Peyer's patch (tissue), 4 donors: ENCODE measurements around the gene ZNF511. TPM values are rescaled to one million over a fixed set of nuclear protein-coding genes. Genes with fewer than 3 reads are reported as not detected.

ENCODE experiments used
- DNase-seq, 3 donors: peaks; one replicate each; pipeline ENCODE4 v3.0.0-alpha.2; 2017 to 2019
- H3K27ac ChIP-seq, 4 donors: fragments of 200-600 bp; sonication (generic); one replicate each; pipeline ENCODE4 v1.5.1; 2016 to 2019
- H3K27me3 ChIP-seq, 2 donors: fragments of 200-600 bp; sonication (generic); one replicate each; pipeline ENCODE4 v1.5.1; 2019
- H3K36me3 ChIP-seq, 3 donors: fragments of 200-600 bp; sonication (generic); one replicate each; pipeline ENCODE4 v1.5.1; 2016 to 2019
- H3K4me1 ChIP-seq, 4 donors: fragments of 200-600 bp; sonication (generic); one replicate each; pipeline ENCODE4 v1.5.1; 2016 to 2019
- H3K4me3 ChIP-seq, 4 donors: fragments of 200-600 bp; sonication (generic); 1 replicate in 3 of 4; 2 replicates in 1 of 4; pipeline ENCODE4 v1.5.1; 2016 to 2019; ENCODE audit warnings: mild to moderate bottlenecking in 1 of 4
- H3K9me3 ChIP-seq, 4 donors: fragments of 200-600 bp; sonication (generic); one replicate each; pipeline ENCODE4 v1.5.1; 2016 to 2019; ENCODE audit warnings: mild to moderate bottlenecking in 1 of 4
- POLR2A ChIP-seq, 2 donors: fragments of 450-650 bp; IDR thresholded peaks; one replicate each; pipeline ENCODE4 v1.5.1; 2017; ENCODE audit warnings: antibody characterized with exemption in 2 of 2, mild to moderate bottlenecking in 2 of 2, moderate library complexity in 2 of 2
- total RNA-seq, 4 donors: library from RNA; depleted of rRNA; stranded (reverse); fragments of >200 nt; gene quantifications; one replicate each; pipeline ENCODE4 v1.1.0, GENCODE V29; 2016
- TF ChIP-seq, protein P1 (sequence below), 6 experiments: fragments of 450-650 bp in 4 of 6; fragments of 200-600 bp in 2 of 6; sonication (generic) in 1 of 6; IDR thresholded peaks; one replicate each; pipeline ENCODE4 v1.5.1; 2017 to 2019; ENCODE audit warnings: antibody characterized with exemption in 6 of 6, mild to moderate bottlenecking in 3 of 6, moderate library complexity in 1 of 6

ZNF511 gene
- total RNA-seq, 4 donors from 2014 or later = 25.7 to 42.9 (median 30.5) TPM

DNA sequence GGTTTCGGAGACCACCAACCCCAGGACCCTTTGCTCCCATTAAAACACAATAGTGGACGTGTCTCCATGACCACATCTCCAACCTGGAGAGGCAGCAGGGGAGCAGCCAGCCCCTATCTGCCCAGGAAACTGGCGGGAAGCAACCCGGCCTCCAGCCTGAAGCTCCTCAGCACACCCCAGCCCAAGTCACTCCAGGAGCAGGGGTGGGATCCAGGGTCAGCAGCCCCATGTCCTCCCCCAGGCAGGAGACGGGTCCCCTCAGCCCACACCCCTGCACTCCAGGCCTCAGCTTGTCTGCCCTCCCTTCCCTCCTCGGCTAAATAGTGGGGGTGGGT lies 32.6 kb upstream of the ZNF511 start:
- Histone ChIP-seq H3K36me3 (peaks cover 0 to 20% (median 0%) of the 10 kb centered on the region in 3 donors), H3K27ac (peak overlapping the region; percentile 42 to 85 (median 58)), H3K27me3 (peaks cover 0 to 7% of the 10 kb centered on the region in 2 donors), H3K4me3 (peak overlapping the region; percentile 41 to 61 (median 48)), H3K9me3 (no peaks in the 10 kb centered on the region), H3K4me1 (peaks cover 0 to 51% (median 29%) of the 10 kb centered on the region in 4 donors)
- DNase-seq = no peak
- no peak for TF ChIP-seq POLR2A (IDR thresholded peaks at IDR 0.05)
- TF ChIP-seq, protein P1, sequence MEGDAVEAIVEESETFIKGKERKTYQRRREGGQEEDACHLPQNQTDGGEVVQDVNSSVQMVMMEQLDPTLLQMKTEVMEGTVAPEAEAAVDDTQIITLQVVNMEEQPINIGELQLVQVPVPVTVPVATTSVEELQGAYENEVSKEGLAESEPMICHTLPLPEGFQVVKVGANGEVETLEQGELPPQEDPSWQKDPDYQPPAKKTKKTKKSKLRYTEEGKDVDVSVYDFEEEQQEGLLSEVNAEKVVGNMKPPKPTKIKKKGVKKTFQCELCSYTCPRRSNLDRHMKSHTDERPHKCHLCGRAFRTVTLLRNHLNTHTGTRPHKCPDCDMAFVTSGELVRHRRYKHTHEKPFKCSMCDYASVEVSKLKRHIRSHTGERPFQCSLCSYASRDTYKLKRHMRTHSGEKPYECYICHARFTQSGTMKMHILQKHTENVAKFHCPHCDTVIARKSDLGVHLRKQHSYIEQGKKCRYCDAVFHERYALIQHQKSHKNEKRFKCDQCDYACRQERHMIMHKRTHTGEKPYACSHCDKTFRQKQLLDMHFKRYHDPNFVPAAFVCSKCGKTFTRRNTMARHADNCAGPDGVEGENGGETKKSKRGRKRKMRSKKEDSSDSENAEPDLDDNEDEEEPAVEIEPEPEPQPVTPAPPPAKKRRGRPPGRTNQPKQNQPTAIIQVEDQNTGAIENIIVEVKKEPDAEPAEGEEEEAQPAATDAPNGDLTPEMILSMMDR (IDR thresholded peaks at IDR 0.05) = no peak

DNA sequence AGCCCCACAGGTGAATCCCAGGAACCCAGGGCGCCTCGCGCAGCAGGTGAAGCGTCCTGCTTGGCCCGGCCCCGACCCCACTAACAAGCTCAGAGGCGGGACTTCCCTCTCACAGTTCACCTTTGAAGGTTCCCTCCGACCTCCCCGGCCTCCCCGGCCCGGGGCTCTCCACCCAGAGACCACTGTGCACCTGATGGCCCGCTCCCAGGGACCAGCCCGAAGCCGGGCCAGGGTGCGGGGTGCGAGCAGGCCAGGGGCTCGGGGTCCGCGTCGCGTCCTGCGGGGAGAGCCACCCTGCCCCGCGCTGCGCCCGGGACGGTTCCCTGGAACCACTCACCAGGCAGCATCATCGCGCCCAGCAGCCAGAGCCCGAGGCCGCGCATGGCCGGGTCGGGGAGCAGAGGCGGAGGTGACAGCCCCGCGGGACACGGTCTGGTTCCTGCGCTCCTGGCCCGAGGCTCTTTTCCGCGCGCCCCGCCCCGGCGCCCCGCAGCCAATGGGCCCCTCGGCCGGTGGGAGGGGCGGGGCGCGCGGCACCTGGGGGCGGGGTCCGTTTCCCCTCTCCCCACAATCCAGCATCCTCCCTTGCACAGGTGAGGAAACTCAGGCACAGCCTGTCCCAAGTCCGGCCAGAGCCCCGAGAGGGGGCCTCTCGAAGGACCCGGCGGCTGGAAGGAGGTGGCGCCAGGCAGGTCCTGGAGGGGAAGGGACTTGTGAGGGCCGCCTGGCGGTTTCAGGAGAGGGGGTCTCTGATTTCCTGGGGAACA lies 32.1 kb upstream of the ZNF511 start, which contains the start of gene ADAM8:
ADAM8 (minus strand) TSS at position 434 of the 767 bp plus-strand sequence; CDS start at position 383, 51 bp downstream.
- H3K27me3 ChIP-seq = peaks cover 0 to 7% of the 10 kb centered on the region in 2 donors
- H3K4me1 ChIP-seq = peaks cover 0 to 51% (median 29%) of the 10 kb centered on the region in 4 donors
- H3K36me3 ChIP-seq = peaks cover 0 to 25% (median 0%) of the 10 kb centered on the region in 3 donors
- peak; percentile 67 to 86 (median 77) for DNase-seq
- H3K9me3 ChIP-seq = no peaks in the 10 kb centered on the region
- peak within 1 kb of the TSS; percentile 71 to 85 (median 77) for H3K27ac ChIP-seq
- TF ChIP-seq, protein P1 (IDR thresholded peaks at IDR 0.05) = no peak
- no peak for TF ChIP-seq POLR2A (IDR thresholded peaks at IDR 0.05)
- peak within 1 kb of the TSS; percentile 41 to 61 (median 48) for H3K4me3 ChIP-seq

DNA sequence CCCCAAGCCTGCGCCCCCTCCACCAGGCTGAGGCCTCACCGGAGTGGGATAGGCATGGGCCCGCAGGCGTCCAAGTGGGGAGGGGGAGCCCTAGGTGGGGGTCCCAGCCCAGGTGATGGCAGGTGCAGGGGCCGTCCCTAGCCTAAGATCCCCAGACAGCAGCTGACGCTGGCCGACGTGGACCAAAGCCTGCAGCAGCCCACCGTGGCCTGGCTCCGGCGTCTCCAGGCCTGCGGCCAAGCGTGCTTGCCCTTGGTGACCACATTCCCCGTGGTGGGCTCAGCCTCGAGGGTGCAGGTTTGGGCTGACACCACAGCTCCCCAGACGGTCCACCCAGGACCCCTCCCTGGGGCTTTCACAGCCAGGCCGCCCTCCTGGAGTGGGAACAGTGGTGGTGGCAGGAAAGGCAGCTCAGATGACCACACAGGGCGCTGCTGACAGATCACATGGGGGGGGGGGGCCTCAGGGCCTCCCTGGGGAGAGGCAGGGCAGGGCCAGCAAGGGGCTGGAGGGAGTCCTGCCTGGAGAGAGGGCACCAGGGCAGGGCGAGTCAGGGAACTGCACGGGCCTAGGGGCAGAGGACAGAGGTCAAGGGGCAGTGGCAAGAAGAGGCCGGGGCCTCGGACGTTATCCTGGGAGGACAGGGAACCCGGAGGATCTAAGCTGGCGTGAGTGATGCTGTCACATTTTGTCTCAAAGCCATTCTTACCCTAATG lies 31.3 kb upstream of the ZNF511 start:
- Histone ChIP-seq H3K4me3 (no peak overlapping the region), H3K36me3 (peaks cover 0 to 33% (median 0%) of the 10 kb centered on the region in 3 donors), H3K27me3 (peaks cover 0 to 7% of the 10 kb centered on the region in 2 donors), H3K9me3 (no peaks in the 10 kb centered on the region), H3K4me1 (peaks cover 0 to 51% (median 29%) of the 10 kb centered on the region in 4 donors), H3K27ac (peak overlapping the region; percentile 71 to 85 (median 77))
- DNase-seq = no peak
- TF ChIP-seq POLR2A (IDR thresholded peaks at IDR 0.05) = no peak
- TF ChIP-seq, protein P1 (IDR thresholded peaks at IDR 0.05) = no peak

DNA sequence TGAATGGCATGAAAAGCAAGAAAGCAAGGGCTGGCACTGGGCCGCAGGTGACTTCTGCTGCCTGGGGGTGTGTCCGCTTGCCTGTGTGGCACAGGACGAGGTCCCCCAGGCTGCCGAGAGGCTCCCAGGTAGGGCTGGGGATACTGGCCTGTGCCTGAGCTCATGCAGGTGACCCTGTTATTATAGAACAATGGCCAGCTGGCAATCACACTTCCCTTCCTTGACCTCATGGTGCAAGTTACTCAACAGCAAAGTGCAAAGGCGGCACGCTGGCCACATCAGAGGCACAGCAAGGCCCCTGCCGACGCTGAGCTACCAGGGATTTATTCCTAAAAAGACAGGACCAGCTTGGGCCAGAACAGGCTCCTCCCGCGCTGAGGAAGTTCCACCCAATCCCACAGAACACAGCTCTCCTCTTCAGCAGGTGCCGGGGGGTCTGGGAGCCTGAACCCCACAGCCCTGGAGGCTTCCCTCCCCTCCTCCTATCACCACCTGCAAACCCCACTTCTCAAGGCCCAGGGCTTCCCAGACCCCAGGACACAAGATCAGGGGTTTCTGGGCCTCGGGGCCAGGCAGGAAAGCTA lies 30.6 kb upstream of the ZNF511 start:
- Histone ChIP-seq H3K27ac (peak overlapping the region; percentile 71 to 85 (median 77)), H3K4me3 (peak overlapping the region in 2 of 4 donors; percentile 9 to 11), H3K4me1 (peaks cover 0 to 51% (median 29%) of the 10 kb centered on the region in 4 donors), H3K27me3 (peaks cover 0 to 7% of the 10 kb centered on the region in 2 donors), H3K9me3 (no peaks in the 10 kb centered on the region), H3K36me3 (peaks cover 0 to 40% (median 0%) of the 10 kb centered on the region in 3 donors)
- TF ChIP-seq, protein P1 (IDR thresholded peaks at IDR 0.05) = no peak
- TF ChIP-seq POLR2A (IDR thresholded peaks at IDR 0.05) = no peak
- DNase-seq = peak in 1 of 3 donors; percentile 27

DNA sequence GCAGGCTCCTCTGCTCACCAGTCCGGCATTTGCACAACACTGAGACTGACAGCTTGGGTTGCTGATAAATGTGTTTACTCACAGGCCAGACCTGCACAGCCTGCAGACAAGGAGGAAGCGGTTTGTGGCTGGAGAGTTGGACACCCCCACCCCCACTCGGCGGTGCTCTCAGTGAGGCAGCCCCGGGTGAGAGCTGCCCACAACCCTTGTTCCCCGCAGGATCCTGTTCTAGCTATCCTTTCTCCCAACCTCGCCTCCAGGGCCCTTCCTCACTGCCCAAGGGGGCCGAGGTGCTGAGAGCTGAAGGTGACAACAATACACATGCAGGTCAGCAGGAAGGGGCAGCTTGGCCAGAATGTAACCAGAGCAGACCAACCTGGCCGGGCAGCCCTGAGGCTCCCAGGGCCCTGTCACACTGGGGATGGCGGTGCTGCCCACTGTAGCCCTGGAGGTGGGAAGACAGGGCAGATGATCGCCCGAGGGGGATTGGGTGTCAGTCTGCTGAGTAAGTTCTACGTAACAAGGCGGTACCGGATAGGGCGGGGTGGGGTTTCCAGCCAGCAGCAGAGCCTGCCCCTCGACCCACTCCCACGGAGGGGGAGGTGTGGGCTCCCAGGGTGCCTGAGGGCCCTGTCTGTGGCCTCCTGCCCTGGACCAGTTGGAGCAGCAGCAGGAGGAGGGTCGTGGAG lies 30.0 kb upstream of the ZNF511 start:
- Histone ChIP-seq H3K4me1 (peaks cover 0 to 51% (median 29%) of the 10 kb centered on the region in 4 donors), H3K27me3 (peaks cover 0 to 7% of the 10 kb centered on the region in 2 donors), H3K36me3 (peaks cover 0 to 46% (median 0%) of the 10 kb centered on the region in 3 donors), H3K9me3 (no peaks in the 10 kb centered on the region), H3K4me3 (peak overlapping the region in 1 of 4 donors; percentile 9), H3K27ac (peak overlapping the region; percentile 71 to 85 (median 77))
- peak in 2 of 3 donors; percentile 89 to 94 for DNase-seq
- TF ChIP-seq, protein P1 (IDR thresholded peaks at IDR 0.05) = no peak
- no peak for TF ChIP-seq POLR2A (IDR thresholded peaks at IDR 0.05)
